LHCN-M2 (cell line): ENCODE data around the gene IL10. TPM values are rescaled to one million over a fixed set of nuclear protein-coding genes. Genes with fewer than 3 reads are reported as not detected.

ENCODE experiments used
- total RNA-seq: library from RNA; depleted of rRNA; stranded (reverse); fragments of >200 nt; gene quantifications from 2 replicates; pipeline ENCODE4 v1.2.3, GENCODE V29; 2014; rRNA removed

IL10 gene
- total RNA-seq, 1 experiment from 2014 or later = not detected

Other genes starting within 250 kb of the IL10 start
- 49.3 and 53.5 TPM in 2 replicates for gene EIF2D, start 160.0 kb downstream of the IL10 start, total RNA-seq
- gene DYRK3, start 137.0 kb downstream of the IL10 start, total RNA-seq = 30.5 and 31.0 TPM in 2 replicates
- 41.7 and 49.4 TPM in 2 replicates for gene MAPKAPK2, start 87.6 kb downstream of the IL10 start, total RNA-seq
- not detected in 2 replicates for gene IL19, start 1.7 kb downstream of the IL10 start, total RNA-seq
- not detected in 2 replicates for gene IL20, start 93.1 kb upstream of the IL10 start, total RNA-seq
- 0.17 TPM in 1 of 2 replicates, not detected in the other for gene IL24, start 124.9 kb upstream of the IL10 start, total RNA-seq
- not detected in 2 replicates for gene FCMR, start 149.4 kb upstream of the IL10 start, total RNA-seq
- not detected in 2 replicates for gene PIGR, start 174.0 kb upstream of the IL10 start, total RNA-seq
- not detected in 2 replicates for gene FCAMR, start 198.0 kb upstream of the IL10 start, total RNA-seq